Pancreas (tissue), 10 donors: Measurements from ENCODE around the gene FANCG. TPM values are rescaled to one million over a fixed set of nuclear protein-coding genes. Genes with fewer than 3 reads are reported as not detected.

Experiments used
- ATAC-seq, 4 donors: fragments of 200-7000 bp; cut with Tn5 transposase; one replicate each; pipeline versions ENCODE4 v1.8.0 to v1.9.1; 2020; ENCODE audit warnings: mild to moderate bottlenecking in 4 of 4, moderate library complexity in 4 of 4
- DNase-seq, 6 donors: peaks; one replicate each; pipeline ENCODE4 v3.0.0-alpha.2; 2020
- FAIRE-seq: peaks from 2 replicates; lab custom pipeline; 2012; peaks lifted over from hg19 to GRCh38; lab: Jason Lieb, UNC
- H3K27ac ChIP-seq, 4 donors: fragments of 200-600 bp; sonication (generic); 1 replicate in 3 of 4; 2 replicates in 1 of 4; pipeline versions ENCODE4 v1.5.0 to v1.8.0; 2020
- H3K27me3 ChIP-seq, 4 donors: fragments of 200-600 bp; one replicate each; pipeline ENCODE4 v1.8.0; 2021
- H3K36me3 ChIP-seq, 3 donors: fragments of 200-600 bp; sonication (generic) in 1 of 3; one replicate each; pipeline versions ENCODE4 v1.5.0 to v1.8.0; 2020 to 2021
- H3K4me1 ChIP-seq, 3 donors: fragments of 200-600 bp; one replicate each; pipeline ENCODE4 v1.8.0; 2021
- H3K4me3 ChIP-seq, 4 donors: fragments of 200-600 bp; sonication (generic) in 2 of 4; one replicate each; pipeline versions ENCODE4 v1.5.0 to v1.8.0; 2020 to 2021
- H3K9me3 ChIP-seq, 4 donors: fragments of 200-600 bp; one replicate each; pipeline ENCODE4 v1.8.0; 2021
- WGBS, 2 donors: extraction: QIAGEN DNeasy Blood & Tissue Kit; methylation state at CpG; one replicate each; pipeline ENCODE4 v1.1.7; 2013; 5-methylcytosine and 5-hydroxymethylcytosine counted together
- intact Hi-C, 3 donors: fragments of 100-400 bp; cut with DNase I; formaldehyde crosslinking; loops; one replicate each; pipeline versions ENCODE4 v1.11.1 to v1.14.2; 2022
- polyA plus RNA-seq, 2 donors: library from polyadenylated mRNA; stranded (reverse); fragments of 200-250 nt; gene quantifications; one replicate each; pipeline ENCODE4 v1.2.3, GENCODE V29; 2013
- total RNA-seq, 6 donors: library from RNA; stranded (reverse); fragmentation: NEBNext Ultra II Directional in 4 of 6; extraction: Animal tissue kit (Norgen Biotek cat#: 25700) in 4 of 6; gene quantifications; one replicate each; pipeline versions ENCODE4 v1.2.1 to v1.2.4, GENCODE V29; 2021 to 2023
- TF ChIP-seq, protein P1 (sequence below), 4 donors: fragments of 200-600 bp; sonication (generic) in 3 of 4; IDR thresholded peaks; one replicate each; pipeline versions ENCODE4 v1.5.0 to v1.8.0; 2021; ENCODE audit warnings: antibody characterized with exemption in 4 of 4
- donor health status: healthy with polysubstance abuse.
- donor health status: DM: no; HTN: no; CAD: no; lungs with moderate emphysema.
- donor health status: DM: no; HTN: no; CAD: no.
- donor health status: control.
- donor health status: control.
- donor health status: Bipolar disorder and iron deficiency.
- donor health status: DM: yes; HTN: yes; CAD: no.
- donor health status: DM: no; HTN: no; CAD: no.
- donor health status: DM: no; HTN: no; CAD: no.
- donor health status: DM: yes; HTN: yes; CAD: no.

The FANCG gene
- total and polyA plus RNA-seq, 8 donors: 7.5 to 31.1 (median 12.5) TPM

DNA sequence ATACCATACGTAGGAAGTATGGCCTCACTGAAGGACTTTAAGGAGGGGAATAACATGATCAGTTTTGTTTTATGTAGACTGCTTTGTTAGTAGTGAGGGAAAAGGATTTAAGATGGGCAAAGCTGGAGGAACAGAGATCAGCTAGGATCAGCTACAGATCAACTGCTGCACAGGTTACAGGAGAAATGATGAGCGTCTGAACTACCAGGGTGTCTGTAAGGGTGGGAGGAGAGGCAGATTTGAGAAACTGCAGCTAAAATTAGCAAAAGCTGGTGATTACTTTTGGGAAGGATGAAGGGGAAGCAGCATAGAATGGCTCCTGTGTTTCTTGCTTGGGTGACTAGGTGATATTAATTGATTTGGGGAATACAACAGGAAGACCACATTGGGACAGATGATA, 46.6 kb downstream of the FANCG start:
- DNase-seq: no peak
- H3K4me1 ChIP-seq: no peaks in the 10 kb centered on the region
- peaks cover 0 to 10% (median 0%) of the 10 kb centered on the region in 3 donors for H3K36me3 ChIP-seq
- no peaks in the 10 kb centered on the region for H3K9me3 ChIP-seq
- WGBS, 2 donors: 98% methylated on average over 2 of the region's 2 CpGs
- intact Hi-C loops: no loop called here
- H3K27ac ChIP-seq: no peak overlapping the region
- TF ChIP-seq, protein P1, sequence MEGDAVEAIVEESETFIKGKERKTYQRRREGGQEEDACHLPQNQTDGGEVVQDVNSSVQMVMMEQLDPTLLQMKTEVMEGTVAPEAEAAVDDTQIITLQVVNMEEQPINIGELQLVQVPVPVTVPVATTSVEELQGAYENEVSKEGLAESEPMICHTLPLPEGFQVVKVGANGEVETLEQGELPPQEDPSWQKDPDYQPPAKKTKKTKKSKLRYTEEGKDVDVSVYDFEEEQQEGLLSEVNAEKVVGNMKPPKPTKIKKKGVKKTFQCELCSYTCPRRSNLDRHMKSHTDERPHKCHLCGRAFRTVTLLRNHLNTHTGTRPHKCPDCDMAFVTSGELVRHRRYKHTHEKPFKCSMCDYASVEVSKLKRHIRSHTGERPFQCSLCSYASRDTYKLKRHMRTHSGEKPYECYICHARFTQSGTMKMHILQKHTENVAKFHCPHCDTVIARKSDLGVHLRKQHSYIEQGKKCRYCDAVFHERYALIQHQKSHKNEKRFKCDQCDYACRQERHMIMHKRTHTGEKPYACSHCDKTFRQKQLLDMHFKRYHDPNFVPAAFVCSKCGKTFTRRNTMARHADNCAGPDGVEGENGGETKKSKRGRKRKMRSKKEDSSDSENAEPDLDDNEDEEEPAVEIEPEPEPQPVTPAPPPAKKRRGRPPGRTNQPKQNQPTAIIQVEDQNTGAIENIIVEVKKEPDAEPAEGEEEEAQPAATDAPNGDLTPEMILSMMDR (IDR thresholded peaks at IDR 0.05): no peak
- ATAC-seq: no peak
- no peaks in the 10 kb centered on the region for H3K27me3 ChIP-seq
- FAIRE-seq: no peak
- H3K4me3 ChIP-seq: no peak overlapping the region

- no peaks in the 10 kb centered on the region for H3K4me1 ChIP-seq
- FAIRE-seq: no peak
- H3K36me3 ChIP-seq: peaks cover 0 to 4% (median 0%) of the 10 kb centered on the region in 3 donors
- H3K4me3 ChIP-seq: no peak overlapping the region
- ATAC-seq: no peak
- H3K9me3 ChIP-seq: no peaks in the 10 kb centered on the region
- intact Hi-C loops: no loop called here
- DNase-seq: no peak
- no peaks in the 10 kb centered on the region for H3K27me3 ChIP-seq
- WGBS, 2 donors: 85 to 87% methylated on average over 2 of the region's 2 CpGs
- no peak overlapping the region for H3K27ac ChIP-seq
- TF ChIP-seq, protein P1 (IDR thresholded peaks at IDR 0.05): no peak
Observed at GRCh38 chr9:35029852-35030251, 49.9 kb downstream of the FANCG start.

GRCh38 chr9:35029241-35029640, 50.5 kb downstream of the FANCG start:
- Histone ChIP-seq H3K27me3 (no peaks in the 10 kb centered on the region), H3K4me3 (no peak overlapping the region), H3K36me3 (peaks cover 0 to 4% (median 0%) of the 10 kb centered on the region in 3 donors), H3K4me1 (no peaks in the 10 kb centered on the region), H3K9me3 (no peaks in the 10 kb centered on the region), H3K27ac (no peak overlapping the region)
- TF ChIP-seq, protein P1 (IDR thresholded peaks at IDR 0.05): no peak
- intact Hi-C loops: no loop called here
- DNase-seq (no peak), ATAC-seq (no peak), FAIRE-seq (no peak)
- WGBS, 2 donors: 73 to 90% methylated on average over 4 of the region's 4 CpGs

DNA sequence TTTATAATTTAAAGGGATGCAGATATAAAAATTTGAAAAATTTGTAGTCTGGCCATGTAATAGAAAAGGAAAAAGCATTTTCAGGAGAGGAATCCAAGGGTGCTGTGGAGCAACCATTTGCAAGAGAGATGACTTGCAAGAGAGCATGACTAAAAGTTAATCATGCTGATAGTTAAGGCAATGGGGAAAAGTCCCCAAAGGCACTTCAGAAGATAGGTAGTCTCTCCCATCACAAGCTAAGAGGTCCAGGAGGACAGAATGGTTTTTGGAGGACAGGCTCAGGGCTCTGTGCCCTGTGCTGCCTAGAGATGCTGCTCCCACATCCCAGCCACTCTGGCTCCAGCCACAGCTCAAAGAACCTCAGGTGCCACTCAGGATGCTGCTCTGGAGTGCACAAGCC, 51.4 kb downstream of the FANCG start:
- Histone ChIP-seq H3K4me3 (no peak overlapping the region), H3K4me1 (no peaks in the 10 kb centered on the region), H3K36me3 (peaks cover 0 to 4% (median 0%) of the 10 kb centered on the region in 3 donors), H3K27ac (no peak overlapping the region), H3K27me3 (no peaks in the 10 kb centered on the region), H3K9me3 (no peaks in the 10 kb centered on the region)
- no peak for ATAC-seq
- TF ChIP-seq, protein P1 (IDR thresholded peaks at IDR 0.05): no peak
- intact Hi-C loops: no loop called here
- no peak for DNase-seq
- FAIRE-seq: no peak

- no peaks in the 10 kb centered on the region for H3K27me3 ChIP-seq
- FAIRE-seq: no peak
- no peak for DNase-seq
- H3K9me3 ChIP-seq: no peaks in the 10 kb centered on the region
- H3K36me3 ChIP-seq: peaks cover 0 to 2% (median 0%) of the 10 kb centered on the region in 3 donors
- WGBS, 2 donors: 38 to 40% methylated on average over 1 of the region's 1 CpG
- TF ChIP-seq, protein P1 (IDR thresholded peaks at IDR 0.05): no peak
- H3K4me1 ChIP-seq: no peaks in the 10 kb centered on the region
- no peak overlapping the region for H3K4me3 ChIP-seq
- no peak for ATAC-seq
- intact Hi-C loops: no loop called here
- H3K27ac ChIP-seq: no peak overlapping the region
Observed at GRCh38 chr9:35027860-35028259, 51.9 kb downstream of the FANCG start.
